A172 (cell line): ENCODE results near the gene PARP6. TPM values are rescaled to one million over a fixed set of nuclear protein-coding genes. Genes with fewer than 3 reads are reported as not detected.
"Not testable (repeated sequence)": the region's sequence is repeated elsewhere in the genome, so short reads cannot be mapped to it uniquely, and the experiment has no call there.

Experiments
- DNase-seq: peaks from one replicate; pipeline ENCODE4 v3.0.0-alpha.2; 2015; ENCODE audit warnings: low spot score
- total RNA-seq: library from RNA; depleted of rRNA; stranded (reverse); fragments of >200 nt; shearing (Covaris generic); gene quantifications from 2 replicates; pipeline ENCODE4 v1.2.3, GENCODE V29; 2014

Gene PARP6
- total RNA-seq, 1 experiment from 2014 or later = 30.4 TPM

- DNase-seq = no peak
These were observed 8.4 kb upstream of the PARP6 start for GRCh38 chr15:72280751-72281150.

- DNase-seq = no peak
These were observed 6.4 kb upstream of the PARP6 start for GRCh38 chr15:72278737-72279136.

DNA sequence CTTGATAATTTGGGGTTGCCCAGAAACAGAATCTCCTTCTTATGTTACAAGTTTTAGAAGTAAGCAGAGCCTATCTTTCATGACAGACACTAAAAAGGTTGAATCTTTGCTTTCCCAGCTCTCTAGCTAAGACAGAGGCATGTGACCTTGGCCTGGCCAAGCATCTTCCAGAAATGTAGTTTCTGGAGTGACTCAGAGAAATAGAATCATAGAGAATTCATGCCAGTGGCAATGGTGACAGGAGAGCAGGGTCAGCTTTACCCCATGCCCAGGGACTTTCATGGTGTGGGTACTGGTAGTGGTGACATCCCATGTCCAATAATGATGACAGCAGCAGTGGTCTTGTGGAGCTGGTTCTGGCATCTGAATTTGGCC lies 4.0 kb upstream of the PARP6 start:
- DNase-seq = no peak

DNA sequence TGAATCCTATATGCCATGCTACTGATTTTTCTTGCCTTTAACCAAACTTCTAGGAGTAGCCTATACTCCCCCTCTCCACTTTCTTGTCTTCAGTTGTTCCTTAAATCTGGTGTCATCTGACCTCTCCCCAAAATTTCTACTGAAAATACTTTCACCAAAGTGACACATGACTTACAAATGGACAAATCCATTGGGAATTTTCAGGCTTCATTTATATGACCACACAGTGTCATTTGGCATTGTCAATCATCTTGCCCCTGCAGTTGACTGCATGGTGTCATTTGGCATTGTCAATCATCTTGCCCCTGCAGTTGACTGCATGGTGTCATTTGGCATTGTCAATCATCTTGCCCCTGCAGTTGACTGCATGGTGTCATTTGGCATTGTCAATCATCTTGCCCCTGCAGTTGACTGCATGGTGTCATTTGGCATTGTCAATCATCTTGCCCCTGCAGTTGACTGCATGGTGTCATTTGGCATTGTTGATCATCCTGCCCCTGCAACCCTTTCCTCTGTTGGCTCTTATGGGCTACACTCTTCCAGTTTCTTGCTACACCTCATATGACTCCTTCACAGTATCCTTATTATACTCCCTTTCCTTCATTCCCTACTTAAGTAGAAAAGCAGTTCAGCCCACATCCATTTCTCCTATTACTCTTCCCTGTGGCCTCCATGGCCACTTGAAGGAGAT lies 3.4 kb upstream of the PARP6 start:
- not testable (repeated sequence) for DNase-seq

DNA sequence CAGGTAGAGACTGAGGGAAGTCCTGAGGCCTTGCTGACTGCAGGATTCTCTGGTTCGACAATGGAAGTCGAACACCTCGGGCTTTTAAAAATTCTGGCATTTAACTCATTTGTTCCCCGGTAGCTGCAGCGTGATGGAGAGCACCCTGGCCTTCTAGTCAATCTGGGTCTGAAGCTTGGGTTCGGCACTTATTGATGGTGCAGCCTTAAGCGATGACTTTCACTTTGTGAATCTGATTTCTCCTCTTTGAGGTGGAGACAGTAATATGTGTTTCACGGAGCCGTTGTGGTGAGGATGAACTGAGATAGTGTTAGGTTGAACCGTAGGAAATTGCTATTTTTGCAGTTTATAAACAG lies 621 bp upstream of the PARP6 start:
- no peak for DNase-seq

DNA sequence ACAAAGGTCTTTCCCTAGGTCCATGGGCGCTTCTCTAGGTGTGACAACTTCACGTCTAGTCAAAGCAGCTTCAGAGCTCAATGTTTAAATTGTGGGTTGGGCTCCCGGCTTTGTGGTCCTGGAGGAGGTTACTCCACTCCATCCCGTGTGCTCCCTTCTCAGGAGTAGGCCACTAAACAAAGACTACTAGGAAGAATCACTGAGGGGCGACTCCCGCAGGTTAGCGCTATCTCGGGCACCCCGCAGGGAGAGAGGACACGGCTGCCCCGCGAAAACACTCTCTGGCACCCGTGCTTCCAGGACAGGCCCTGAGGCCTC lies 500 bp downstream of the PARP6 start:
- DNase-seq = peak; percentile 18

GRCh38 chr15:72271221-72271620 lies 1.1 kb downstream of the PARP6 start:
- no peak for DNase-seq

DNA sequence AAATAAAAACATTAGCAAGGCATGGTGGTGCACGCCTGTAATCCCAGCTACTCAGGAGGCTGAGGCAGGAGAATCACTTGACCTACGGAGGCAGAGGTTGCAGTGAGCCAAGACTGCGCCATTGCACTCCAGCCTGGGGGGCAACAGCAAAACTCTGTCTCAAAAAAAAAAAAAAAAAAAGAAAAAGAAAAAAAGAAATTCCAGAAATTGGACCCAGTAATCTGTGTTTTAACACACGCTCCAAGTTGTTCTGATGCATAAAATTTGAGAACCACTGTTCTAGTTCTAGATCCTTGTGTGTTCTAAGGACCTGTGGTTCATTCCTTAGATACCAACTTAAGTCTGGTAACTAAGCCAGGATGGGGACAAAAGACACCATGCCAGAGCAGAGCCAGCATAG lies 2.6 kb downstream of the PARP6 start:
- no peak for DNase-seq

GRCh38 chr15:72265031-72265430 lies 7.3 kb downstream of the PARP6 start:
- no peak for DNase-seq

DNA sequence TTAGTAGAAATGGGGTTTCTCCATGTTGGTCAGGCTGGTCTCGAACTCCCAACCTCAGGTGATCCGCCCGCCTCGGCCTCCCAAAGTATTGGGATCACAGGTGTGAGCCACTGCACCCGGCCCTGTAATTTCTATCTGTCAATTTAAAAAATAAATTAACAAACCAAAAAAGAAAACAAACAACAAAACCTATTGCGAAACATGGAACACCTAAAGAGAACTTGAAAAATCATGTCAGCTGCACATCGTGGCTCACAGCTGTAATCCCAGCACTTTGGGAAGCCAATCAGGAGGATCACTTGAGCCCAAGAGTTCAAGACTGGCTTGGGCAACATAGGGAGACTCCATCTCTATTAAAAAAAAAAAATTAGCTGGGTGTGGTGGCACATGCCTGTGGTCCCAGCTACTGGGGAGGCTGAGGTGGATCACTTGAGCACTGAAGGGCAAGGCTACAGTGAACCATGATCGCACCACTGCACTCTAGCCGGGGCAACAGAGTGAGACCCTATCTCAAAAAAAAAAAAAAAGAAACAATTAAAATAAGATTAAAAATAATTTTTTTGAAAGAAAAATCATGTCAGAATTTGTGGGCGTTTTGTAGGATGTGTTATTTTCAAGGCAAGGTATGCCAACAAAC lies 19.6 kb downstream of the PARP6 start:
- no peak for DNase-seq

DNA sequence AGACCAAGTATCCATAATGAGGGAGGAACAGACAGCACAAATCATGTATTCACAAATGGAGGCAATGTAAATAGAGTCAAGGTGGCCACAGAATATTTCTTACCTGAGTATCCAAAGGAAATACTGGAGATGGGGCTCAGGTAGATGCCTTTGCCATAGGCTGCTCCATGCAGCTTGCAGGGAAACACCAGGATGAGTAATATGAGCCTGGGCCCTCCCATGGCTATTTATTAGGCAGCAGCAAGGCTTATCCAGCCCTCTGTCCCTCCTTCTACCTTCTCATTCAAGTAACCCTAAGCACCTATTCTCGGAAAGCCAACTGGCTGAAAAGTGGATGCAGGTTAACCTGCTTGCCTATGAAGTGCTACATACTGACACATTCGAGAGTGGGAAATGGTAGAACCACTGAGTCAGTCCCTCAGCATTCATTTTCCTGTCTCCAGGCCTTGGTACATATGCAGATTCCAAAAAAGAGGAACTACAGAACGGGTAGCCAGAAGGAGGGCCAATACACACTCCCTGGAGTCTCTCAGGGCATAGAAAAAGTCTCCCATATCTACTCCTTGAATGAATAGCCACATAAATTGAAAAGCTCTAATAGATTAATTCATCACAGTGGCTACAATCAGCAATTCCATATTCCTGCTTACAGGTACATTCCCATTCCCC lies 23.1 kb downstream of the PARP6 start:
- DNase-seq = no peak

DNA sequence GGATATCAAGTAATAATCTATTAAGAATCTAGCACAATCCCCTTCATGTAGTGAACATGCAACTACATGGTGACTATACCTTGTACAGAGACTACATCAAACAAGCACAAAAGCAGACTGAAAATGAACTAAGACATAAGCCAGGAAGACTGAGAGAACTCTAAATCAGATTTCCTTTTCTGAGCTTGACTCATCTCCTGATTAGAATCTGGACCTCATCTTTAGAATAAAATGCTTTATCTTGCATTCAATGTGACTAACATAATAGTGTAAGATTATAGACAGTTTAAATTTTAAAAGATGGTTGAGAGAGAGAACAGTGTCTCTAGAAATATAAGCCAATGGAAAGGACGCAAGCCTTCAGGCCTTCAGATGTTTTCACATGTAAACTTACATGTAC lies 23.8 kb downstream of the PARP6 start:
- DNase-seq = no peak

- DNase-seq = no peak
These were observed 29.5 kb downstream of the PARP6 start for GRCh38 chr15:72242775-72243370.

- DNase-seq = no peak
These were observed 32.7 kb downstream of the PARP6 start for GRCh38 chr15:72239652-72240051.

- no peak for DNase-seq
These were observed 33.8 kb downstream of the PARP6 start for GRCh38 chr15:72238586-72238985.

GRCh38 chr15:72237853-72238224 lies 34.5 kb downstream of the PARP6 start:
- DNase-seq = peak; percentile 44

GRCh38 chr15:72237029-72237852 lies 35.1 kb downstream of the PARP6 start:
- peak; percentile 98 for DNase-seq

DNA sequence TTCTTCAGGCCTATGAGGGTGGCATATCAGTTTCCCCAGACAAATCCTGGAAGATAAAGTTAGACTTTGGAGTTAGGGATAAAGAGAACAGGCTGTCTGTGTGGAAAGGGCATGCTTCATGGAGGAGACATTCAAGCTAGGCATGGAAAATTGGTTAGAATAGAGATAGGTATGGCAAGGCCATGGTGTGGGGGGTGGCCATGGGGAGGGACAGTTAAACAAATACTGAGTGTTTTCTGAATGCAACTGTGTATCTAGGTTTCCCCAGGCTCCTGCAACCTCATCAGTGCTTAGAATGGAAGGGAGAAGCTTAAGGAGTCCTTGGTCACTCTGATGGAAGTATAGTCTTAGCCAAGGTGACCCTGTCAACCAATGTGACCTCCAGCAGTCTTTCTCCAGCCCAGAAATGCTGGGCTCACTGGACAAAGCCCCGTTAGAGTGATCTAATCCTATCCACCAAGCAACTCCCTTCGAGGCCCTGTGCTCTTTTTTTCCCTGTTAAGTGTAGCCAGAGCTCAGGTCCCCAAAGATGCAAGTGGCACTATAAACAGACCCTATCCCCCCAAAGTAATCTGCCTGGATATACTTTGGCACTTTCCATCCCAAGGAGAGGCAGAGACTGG lies 35.9 kb downstream of the PARP6 start:
- no peak for DNase-seq

- DNase-seq = no peak
These were observed 37.1 kb downstream of the PARP6 start for GRCh38 chr15:72235298-72235697.

DNA sequence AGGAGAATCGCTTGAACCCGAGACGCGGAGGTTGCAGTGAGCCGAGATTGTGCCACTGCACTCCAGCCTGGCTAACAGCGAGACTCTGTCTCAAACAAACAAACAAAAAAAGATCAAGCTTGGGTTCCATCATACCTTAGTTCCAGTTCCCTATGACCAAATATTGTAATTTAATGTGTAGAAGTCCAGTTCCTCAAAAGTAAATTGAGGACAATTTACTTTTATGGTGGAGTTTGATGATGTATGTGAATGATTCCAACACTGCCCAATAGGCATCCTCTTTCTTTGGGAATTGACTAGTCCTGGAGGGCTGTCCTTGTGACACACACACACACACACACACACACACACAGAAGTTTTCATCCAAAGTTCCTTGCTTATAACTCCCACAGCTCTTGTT lies 38.6 kb downstream of the PARP6 start:
- no peak for DNase-seq

GRCh38 chr15:72231833-72232478 lies 40.4 kb downstream of the PARP6 start:
- DNase-seq = peak; percentile 81
